ENCODE results near the gene C4A. TPM values are rescaled to one million over a fixed set of nuclear protein-coding genes. Genes with fewer than 3 reads are reported as not detected.
A peak's percentile ranks its signal among the peaks of the same experiment; 100 is the strongest.
"Not testable (repeated sequence)": the region's sequence is repeated elsewhere in the genome, so short reads cannot be mapped to it uniquely, and the experiment has no call there.

C4A gene
- total and polyA plus RNA-seq, 11 donors = 34.5 to 301 (median 79.8) TPM

- DNase-seq (peak; percentile 64 to 85 (median 75)), ATAC-seq (peak; percentile 23 to 63 (median 55))
- 44 to 54% (median 52%) methylated on average over 33 to 42 of the region's 42 CpGs for WGBS, 4 donors
- H3K4me3 ChIP-seq = peak overlapping the region in 1 of 12 donors; percentile 5
- intact Hi-C loops (cut with DNase I) = loop anchor here in 2 of 10 donors (2.0 to 10.0 kb wide), 3 partner anchors 65 to 107 kb away; partner anchors contain the start of genes PPT2 (in 1 of the 2) and PRRT1 (in 1 of the 2)
- no peaks in the 10 kb centered on the region for H3K9me3 ChIP-seq
- H3K27me3 ChIP-seq = no peaks in the 10 kb centered on the region
- H3K36me3 ChIP-seq = peaks cover 0 to 63% (median 17%) of the 10 kb centered on the region in 9 donors
- peak overlapping the region in 11 of 12 donors; percentile 3 to 88 (median 74) for H3K27ac ChIP-seq
- peaks cover 0 to 34% (median 24%) of the 10 kb centered on the region in 12 donors for H3K4me1 ChIP-seq
- no peak for TF ChIP-seq POLR2A (IDR thresholded peaks at IDR 0.05)
- TF ChIP-seq CTCF (IDR thresholded peaks at IDR 0.05) = peak; percentile 76 to 93 (median 80)
Measured at GRCh38 chr6:32047855-32048766, 66.3 kb downstream of the C4A start.

GRCh38 chr6:32049149-32049548, 67.3 kb downstream of the C4A start:
- Histone ChIP-seq H3K4me1 (peaks cover 0 to 34% (median 24%) of the 10 kb centered on the region in 12 donors), H3K27ac (peak overlapping the region in 1 of 12 donors; percentile 30), H3K36me3 (peaks cover 0 to 70% (median 22%) of the 10 kb centered on the region in 9 donors)
- not testable (repeated sequence) for H3K4me3 ChIP-seq, H3K9me3 ChIP-seq, H3K27me3 ChIP-seq, ATAC-seq
- WGBS, 4 donors = 92 to 94% (median 92%) methylated on average over 14 to 21 of the region's 21 CpGs
- peak in 2 of 5 donors; percentile 10 to 16 for DNase-seq
- intact Hi-C loops (cut with DNase I) = loop anchor here in 2 of 10 donors (10.0 kb wide), 2 partner anchors 66 to 106 kb away; partner anchors contain the start of genes PPT2 (in 1 of the 2) and PRRT1 (in 1 of the 2)

- H3K36me3 ChIP-seq = peaks cover 0 to 75% (median 26%) of the 10 kb centered on the region in 9 donors
- H3K9me3 ChIP-seq, ATAC-seq, H3K4me3 ChIP-seq, H3K27me3 ChIP-seq: not testable (repeated sequence)
- H3K27ac ChIP-seq = peak overlapping the region in 1 of 12 donors; percentile 30
- 79 to 97% (median 86%) methylated on average over 5 to 11 of the region's 11 CpGs for WGBS, 4 donors
- DNase-seq = peak in 2 of 5 donors; percentile 18 to 21
- H3K4me1 ChIP-seq = peaks cover 0 to 34% (median 24%) of the 10 kb centered on the region in 12 donors
- intact Hi-C loops (cut with DNase I) = loop anchor here in 2 of 10 donors (10.0 kb wide), 2 partner anchors 65 to 105 kb away; partner anchors contain the start of genes PPT2 (in 1 of the 2) and PRRT1 (in 1 of the 2)
Measured at GRCh38 chr6:32049736-32050135, 67.9 kb downstream of the C4A start.

- peak overlapping the region in 1 of 12 donors; percentile 17 for H3K27ac ChIP-seq
- DNase-seq = peak in 2 of 5 donors; percentile 9 to 19
Measured at GRCh38 chr6:32050562-32050961, 68.7 kb downstream of the C4A start.

More at GRCh38 chr6:32050562-32050961, 68.7 kb downstream of the C4A start:
- peaks cover 0 to 34% (median 24%) of the 10 kb centered on the region in 12 donors for H3K4me1 ChIP-seq
- H3K36me3 ChIP-seq = peaks cover 0 to 84% (median 34%) of the 10 kb centered on the region in 9 donors
- H3K4me3 ChIP-seq = no peak overlapping the region
- WGBS, 4 donors = 74 to 81% (median 75%) methylated on average over 5 of the region's 5 CpGs
- intact Hi-C loops (cut with DNase I) = no loop called here
- no peaks in the 10 kb centered on the region for H3K27me3 ChIP-seq
- H3K9me3 ChIP-seq = no peaks in the 10 kb centered on the region
- TF ChIP-seq POLR2A (IDR thresholded peaks at IDR 0.05) = no peak
- TF ChIP-seq CTCF (IDR thresholded peaks at IDR 0.05) = no peak
- ATAC-seq = no peak

MicroRNA genes within 50 kb of the gene (microRNA counts, 767-probe panel; counts per million panel counts)
- microRNA hsa-miR-1236 = 0 to 71.6 counts per million in 2 donors

Small RNA genes within 50 kb of the gene (microRNA-seq; reads per million reads assigned to microRNA genes)
- 0 to 0.21 (median 0.10) reads per million in 4 donors for gene MIR1236

Other genes starting within 250 kb of the C4A start
Only the 30 nearest of the 32 such genes appear.
- 1 to 10 TPM in 1 of 9 donors, under 1 TPM in 2, not detected in 6; 0.73 to 1.5 (median 0.76) TPM for gene SAPCD1, start 219.4 kb upstream of the C4A start, total RNA-seq
- under 1 TPM; 0.35 to 0.50 TPM for gene SAPCD1, start 219.4 kb upstream of the C4A start, polyA plus RNA-seq
- gene VWA7, start 204.7 kb upstream of the C4A start, total RNA-seq = 10 to 100 TPM in 7 of 9 donors, 1 to 10 TPM in 2; 8.0 to 25.8 (median 16.1) TPM
- gene VWA7, start 204.7 kb upstream of the C4A start, polyA plus RNA-seq = 1 to 10 TPM; 4.0 to 6.2 TPM
- gene VARS1, start 186.3 kb upstream of the C4A start, total RNA-seq = 10 to 100 TPM; 18.6 to 61.8 (median 26.1) TPM
- 10 to 100 TPM; 21.9 to 54.6 TPM for gene VARS1, start 186.3 kb upstream of the C4A start, polyA plus RNA-seq
- gene LSM2, start 175.1 kb upstream of the C4A start, total RNA-seq = 10 to 100 TPM; 22.9 to 37.4 (median 25.9) TPM
- gene LSM2, start 175.1 kb upstream of the C4A start, polyA plus RNA-seq = 10 to 100 TPM; 27.5 to 64.7 TPM
- 1 to 10 TPM; 1.3 to 3.6 (median 1.8) TPM for gene HSPA1L, start 166.8 kb upstream of the C4A start, total RNA-seq
- gene HSPA1L, start 166.8 kb upstream of the C4A start, polyA plus RNA-seq = 1 to 10 TPM in 1 of 2 donors, under 1 TPM in 1; 0.95 to 1.9 TPM
- 100 to 1,000 TPM; 169 to 412 (median 197) TPM for gene HSPA1A, start 166.5 kb upstream of the C4A start, total RNA-seq
- gene HSPA1A, start 166.5 kb upstream of the C4A start, polyA plus RNA-seq = 100 to 1,000 TPM; 157 to 179 TPM
- gene HSPA1B, start 154.3 kb upstream of the C4A start, total RNA-seq = 100 to 1,000 TPM; 120 to 306 (median 146) TPM
- 100 to 1,000 TPM in 1 of 2 donors, 10 to 100 TPM in 1; 35.2 to 149 TPM for gene HSPA1B, start 154.3 kb upstream of the C4A start, polyA plus RNA-seq
- 10 to 100 TPM; 18.7 to 39.5 (median 27.6) TPM for gene NEU1, start 119.2 kb upstream of the C4A start, total RNA-seq
- 10 to 100 TPM; 19.1 to 63.1 TPM for gene NEU1, start 119.2 kb upstream of the C4A start, polyA plus RNA-seq
- gene SLC44A4, start 103.1 kb upstream of the C4A start, total RNA-seq = not detected
- under 1 TPM in 1 of 2 donors, not detected in 1; 0.07 TPM for gene SLC44A4, start 103.1 kb upstream of the C4A start, polyA plus RNA-seq
- 10 to 100 TPM in 8 of 9 donors, 1 to 10 TPM in 1; 9.0 to 22.1 (median 14.8) TPM for gene EHMT2, start 84.4 kb upstream of the C4A start, total RNA-seq
- gene EHMT2, start 84.4 kb upstream of the C4A start, polyA plus RNA-seq = 10 to 100 TPM; 12.9 to 15.2 TPM
- 1 to 10 TPM in 8 of 9 donors, under 1 TPM in 1; 0.99 to 4.3 (median 2.3) TPM for gene ZBTB12, start 80.0 kb upstream of the C4A start, total RNA-seq
- gene ZBTB12, start 80.0 kb upstream of the C4A start, polyA plus RNA-seq = 1 to 10 TPM; 2.2 to 2.8 TPM
- gene C2, start 54.3 kb upstream of the C4A start, total RNA-seq = 100 to 1,000 TPM in 1 of 9 donors, 10 to 100 TPM in 1, 1 to 10 TPM in 6, under 1 TPM in 1; 0.69 to 103 (median 5.3) TPM
- 1 to 10 TPM; 1.0 to 1.3 TPM for gene C2, start 54.3 kb upstream of the C4A start, polyA plus RNA-seq
- gene CFB, start 36.0 kb upstream of the C4A start, total RNA-seq = 100 to 1,000 TPM in 1 of 9 donors, 10 to 100 TPM in 1, 1 to 10 TPM in 7; 3.0 to 151 (median 5.3) TPM
- 1 to 10 TPM; 3.7 to 5.4 TPM for gene CFB, start 36.0 kb upstream of the C4A start, polyA plus RNA-seq
- 10 to 100 TPM; 37.2 to 82.0 (median 46.4) TPM for gene NELFE, start 23.1 kb upstream of the C4A start, total RNA-seq
- 10 to 100 TPM; 35.4 to 82.0 TPM for gene NELFE, start 23.1 kb upstream of the C4A start, polyA plus RNA-seq
- gene SKIC2, start 22.9 kb upstream of the C4A start, total RNA-seq = 10 to 100 TPM; 24.5 to 51.8 (median 36.4) TPM
- 10 to 100 TPM; 29.3 to 35.1 TPM for gene SKIC2, start 22.9 kb upstream of the C4A start, polyA plus RNA-seq
- 10 to 100 TPM in 8 of 9 donors, 1 to 10 TPM in 1; 9.4 to 17.8 (median 12.8) TPM for gene DXO, start 9.9 kb upstream of the C4A start, total RNA-seq
- 10 to 100 TPM; 11.3 to 14.3 TPM for gene DXO, start 9.9 kb upstream of the C4A start, polyA plus RNA-seq
- 100 to 1,000 TPM in 3 of 9 donors, 10 to 100 TPM in 6; 40.9 to 307 (median 75.7) TPM for gene C4B, start 32.7 kb downstream of the C4A start, total RNA-seq
- 10 to 100 TPM; 30.8 to 33.0 TPM for gene C4B, start 32.7 kb downstream of the C4A start, polyA plus RNA-seq
- 1 to 10 TPM in 1 of 9 donors, under 1 TPM in 6, not detected in 2; 0.14 to 3.0 (median 0.69) TPM for gene CYP21A2, start 56.4 kb downstream of the C4A start, total RNA-seq
- gene CYP21A2, start 56.4 kb downstream of the C4A start, polyA plus RNA-seq = 1 to 10 TPM in 1 of 2 donors, under 1 TPM in 1; 0.11 to 1.0 TPM
- 100 to 1,000 TPM in 3 of 9 donors, 10 to 100 TPM in 6; 17.8 to 234 (median 56.9) TPM for gene TNXB, start 127.3 kb downstream of the C4A start, total RNA-seq
- gene TNXB, start 127.3 kb downstream of the C4A start, polyA plus RNA-seq = 10 to 100 TPM; 23.8 to 47.9 TPM
- gene ATF6B, start 146.2 kb downstream of the C4A start, total RNA-seq = 10 to 100 TPM; 11.1 to 56.8 (median 28.7) TPM
- 10 to 100 TPM; 26.8 to 28.8 TPM for gene ATF6B, start 146.2 kb downstream of the C4A start, polyA plus RNA-seq
- gene FKBPL, start 148.2 kb downstream of the C4A start, total RNA-seq = 1 to 10 TPM; 1.3 to 3.7 (median 2.9) TPM
- gene FKBPL, start 148.2 kb downstream of the C4A start, polyA plus RNA-seq = 1 to 10 TPM; 2.9 to 9.3 TPM
- gene PRRT1, start 169.9 kb downstream of the C4A start, total RNA-seq = 1 to 10 TPM in 1 of 9 donors, under 1 TPM in 8; 0.28 to 1.1 (median 0.61) TPM
- under 1 TPM; 0.82 to 0.95 TPM for gene PRRT1, start 169.9 kb downstream of the C4A start, polyA plus RNA-seq
- gene PPT2, start 172.1 kb downstream of the C4A start, total RNA-seq = 10 to 100 TPM; 17.1 to 34.0 (median 22.7) TPM
- 10 to 100 TPM; 13.1 to 21.6 TPM for gene PPT2, start 172.1 kb downstream of the C4A start, polyA plus RNA-seq
- gene EGFL8, start 182.5 kb downstream of the C4A start, total RNA-seq = 10 to 100 TPM in 2 of 9 donors, 1 to 10 TPM in 7; 2.4 to 11.2 (median 6.1) TPM
- gene EGFL8, start 182.5 kb downstream of the C4A start, polyA plus RNA-seq = 1 to 10 TPM; 4.3 to 8.1 TPM
- 10 to 100 TPM; 45.5 to 61.7 (median 51.0) TPM for gene AGPAT1, start 194.0 kb downstream of the C4A start, total RNA-seq
- gene AGPAT1, start 194.0 kb downstream of the C4A start, polyA plus RNA-seq = 10 to 100 TPM; 43.5 to 79.1 TPM
- 100 to 1,000 TPM in 2 of 9 donors, 10 to 100 TPM in 7; 62.7 to 136 (median 84.5) TPM for gene RNF5, start 196.3 kb downstream of the C4A start, total RNA-seq
- 100 to 1,000 TPM in 1 of 2 donors, 10 to 100 TPM in 1; 95.1 to 132 TPM for gene RNF5, start 196.3 kb downstream of the C4A start, polyA plus RNA-seq
- gene AGER, start 202.2 kb downstream of the C4A start, total RNA-seq = 1 to 10 TPM in 6 of 9 donors, under 1 TPM in 2, not detected in 1; 0.69 to 5.7 (median 2.2) TPM
- gene AGER, start 202.2 kb downstream of the C4A start, polyA plus RNA-seq = 1 to 10 TPM; 1.4 to 1.6 TPM
- gene PBX2, start 208.1 kb downstream of the C4A start, total RNA-seq = 10 to 100 TPM; 25.3 to 60.4 (median 39.7) TPM
- 10 to 100 TPM; 35.7 to 42.1 TPM for gene PBX2, start 208.1 kb downstream of the C4A start, polyA plus RNA-seq
- gene GPSM3, start 210.6 kb downstream of the C4A start, total RNA-seq = 10 to 100 TPM in 2 of 9 donors, 1 to 10 TPM in 7; 1.6 to 41.0 (median 3.8) TPM
- 1 to 10 TPM; 2.9 to 5.5 TPM for gene GPSM3, start 210.6 kb downstream of the C4A start, polyA plus RNA-seq
- 10 to 100 TPM; 15.8 to 55.5 (median 24.6) TPM for gene NOTCH4, start 242.0 kb downstream of the C4A start, total RNA-seq
- 10 to 100 TPM; 32.8 to 42.2 TPM for gene NOTCH4, start 242.0 kb downstream of the C4A start, polyA plus RNA-seq

Measured in heart left ventricle (tissue), 16 donors.